GM12801 (cell line): ENCODE results near the gene CIT.

Source experiments
- TF ChIP-seq, protein P1 (sequence below): IDR thresholded peaks from one replicate; pipeline ENCODE4 v1.5.1; 2011; ENCODE audit warnings: control low read depth; ENCODE audit not compliant: insufficient read length; ENCODE audit errors: extremely low read depth

CIT gene, protein sequence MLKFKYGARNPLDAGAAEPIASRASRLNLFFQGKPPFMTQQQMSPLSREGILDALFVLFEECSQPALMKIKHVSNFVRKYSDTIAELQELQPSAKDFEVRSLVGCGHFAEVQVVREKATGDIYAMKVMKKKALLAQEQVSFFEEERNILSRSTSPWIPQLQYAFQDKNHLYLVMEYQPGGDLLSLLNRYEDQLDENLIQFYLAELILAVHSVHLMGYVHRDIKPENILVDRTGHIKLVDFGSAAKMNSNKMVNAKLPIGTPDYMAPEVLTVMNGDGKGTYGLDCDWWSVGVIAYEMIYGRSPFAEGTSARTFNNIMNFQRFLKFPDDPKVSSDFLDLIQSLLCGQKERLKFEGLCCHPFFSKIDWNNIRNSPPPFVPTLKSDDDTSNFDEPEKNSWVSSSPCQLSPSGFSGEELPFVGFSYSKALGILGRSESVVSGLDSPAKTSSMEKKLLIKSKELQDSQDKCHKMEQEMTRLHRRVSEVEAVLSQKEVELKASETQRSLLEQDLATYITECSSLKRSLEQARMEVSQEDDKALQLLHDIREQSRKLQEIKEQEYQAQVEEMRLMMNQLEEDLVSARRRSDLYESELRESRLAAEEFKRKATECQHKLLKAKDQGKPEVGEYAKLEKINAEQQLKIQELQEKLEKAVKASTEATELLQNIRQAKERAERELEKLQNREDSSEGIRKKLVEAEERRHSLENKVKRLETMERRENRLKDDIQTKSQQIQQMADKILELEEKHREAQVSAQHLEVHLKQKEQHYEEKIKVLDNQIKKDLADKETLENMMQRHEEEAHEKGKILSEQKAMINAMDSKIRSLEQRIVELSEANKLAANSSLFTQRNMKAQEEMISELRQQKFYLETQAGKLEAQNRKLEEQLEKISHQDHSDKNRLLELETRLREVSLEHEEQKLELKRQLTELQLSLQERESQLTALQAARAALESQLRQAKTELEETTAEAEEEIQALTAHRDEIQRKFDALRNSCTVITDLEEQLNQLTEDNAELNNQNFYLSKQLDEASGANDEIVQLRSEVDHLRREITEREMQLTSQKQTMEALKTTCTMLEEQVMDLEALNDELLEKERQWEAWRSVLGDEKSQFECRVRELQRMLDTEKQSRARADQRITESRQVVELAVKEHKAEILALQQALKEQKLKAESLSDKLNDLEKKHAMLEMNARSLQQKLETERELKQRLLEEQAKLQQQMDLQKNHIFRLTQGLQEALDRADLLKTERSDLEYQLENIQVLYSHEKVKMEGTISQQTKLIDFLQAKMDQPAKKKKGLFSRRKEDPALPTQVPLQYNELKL (N-terminal part only)

DNA sequence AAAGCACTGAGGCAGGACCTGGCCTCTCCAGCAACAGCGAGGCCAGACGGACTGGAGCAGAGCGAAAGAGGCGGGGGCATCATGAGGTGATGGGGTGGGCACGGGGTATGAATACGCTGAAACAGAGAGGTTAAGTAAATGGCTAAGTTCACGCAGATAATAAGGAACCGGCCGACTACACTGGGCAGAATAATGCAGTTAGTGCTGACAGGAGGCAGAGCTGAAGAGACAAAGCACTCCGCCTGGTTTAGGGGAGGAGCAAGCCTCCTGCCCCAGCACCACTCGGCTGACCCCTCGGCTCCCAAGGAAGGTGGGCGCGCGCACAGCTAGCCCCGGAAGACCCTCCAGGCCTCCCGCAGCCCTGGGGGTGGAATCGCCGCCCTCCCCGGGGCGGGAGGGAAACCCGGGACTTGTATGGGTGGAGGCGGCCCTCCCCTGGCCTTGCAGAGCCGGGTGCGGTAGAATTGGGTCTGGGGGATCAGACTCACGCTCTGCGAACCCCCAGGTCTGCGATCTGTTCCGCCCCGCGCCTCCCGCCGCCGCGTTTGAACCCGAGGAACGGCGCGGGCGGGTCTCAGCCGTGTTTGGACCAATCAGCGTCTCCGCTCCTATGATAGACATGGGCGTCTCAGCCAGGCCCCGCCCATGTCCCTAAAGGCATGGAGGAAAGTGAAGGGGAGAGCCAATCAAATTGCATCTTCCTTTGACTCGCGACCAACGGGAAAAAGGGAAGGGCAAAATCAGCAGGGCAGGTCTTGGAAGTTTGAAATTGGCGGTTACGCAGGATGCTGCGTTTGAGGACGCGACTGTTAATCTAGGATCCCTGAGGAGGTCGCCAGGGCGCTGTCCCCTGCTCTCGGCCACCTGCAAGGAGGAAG, at the start of gene CIT:
CIT (minus strand) TSS at position 560 of the 878 bp plus-strand sequence. CDS start 1,152 bp downstream, outside the sequence.
- TF ChIP-seq, protein P1, sequence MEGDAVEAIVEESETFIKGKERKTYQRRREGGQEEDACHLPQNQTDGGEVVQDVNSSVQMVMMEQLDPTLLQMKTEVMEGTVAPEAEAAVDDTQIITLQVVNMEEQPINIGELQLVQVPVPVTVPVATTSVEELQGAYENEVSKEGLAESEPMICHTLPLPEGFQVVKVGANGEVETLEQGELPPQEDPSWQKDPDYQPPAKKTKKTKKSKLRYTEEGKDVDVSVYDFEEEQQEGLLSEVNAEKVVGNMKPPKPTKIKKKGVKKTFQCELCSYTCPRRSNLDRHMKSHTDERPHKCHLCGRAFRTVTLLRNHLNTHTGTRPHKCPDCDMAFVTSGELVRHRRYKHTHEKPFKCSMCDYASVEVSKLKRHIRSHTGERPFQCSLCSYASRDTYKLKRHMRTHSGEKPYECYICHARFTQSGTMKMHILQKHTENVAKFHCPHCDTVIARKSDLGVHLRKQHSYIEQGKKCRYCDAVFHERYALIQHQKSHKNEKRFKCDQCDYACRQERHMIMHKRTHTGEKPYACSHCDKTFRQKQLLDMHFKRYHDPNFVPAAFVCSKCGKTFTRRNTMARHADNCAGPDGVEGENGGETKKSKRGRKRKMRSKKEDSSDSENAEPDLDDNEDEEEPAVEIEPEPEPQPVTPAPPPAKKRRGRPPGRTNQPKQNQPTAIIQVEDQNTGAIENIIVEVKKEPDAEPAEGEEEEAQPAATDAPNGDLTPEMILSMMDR, result no peak

DNA sequence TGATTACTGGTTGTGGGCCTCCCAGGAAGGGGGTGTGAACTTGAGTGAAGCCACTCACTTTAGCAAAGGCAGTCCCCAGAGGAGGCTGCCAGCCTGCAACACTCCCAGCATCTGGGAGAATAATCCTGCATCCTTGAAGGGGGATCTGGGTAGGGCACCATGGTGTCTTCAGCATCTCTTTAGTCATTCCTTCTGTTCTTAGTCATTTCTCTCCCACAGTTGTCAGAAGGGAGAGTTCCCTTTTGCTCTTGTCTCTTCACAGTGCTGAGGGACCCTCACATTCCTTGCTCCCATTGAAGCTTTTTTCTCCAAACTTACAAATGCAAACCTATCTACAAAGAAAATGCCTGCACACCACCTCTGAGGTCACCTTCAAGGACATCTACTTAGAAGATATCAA, 48.1 kb upstream of the CIT start:
- TF ChIP-seq, protein P1, result no peak

DNA sequence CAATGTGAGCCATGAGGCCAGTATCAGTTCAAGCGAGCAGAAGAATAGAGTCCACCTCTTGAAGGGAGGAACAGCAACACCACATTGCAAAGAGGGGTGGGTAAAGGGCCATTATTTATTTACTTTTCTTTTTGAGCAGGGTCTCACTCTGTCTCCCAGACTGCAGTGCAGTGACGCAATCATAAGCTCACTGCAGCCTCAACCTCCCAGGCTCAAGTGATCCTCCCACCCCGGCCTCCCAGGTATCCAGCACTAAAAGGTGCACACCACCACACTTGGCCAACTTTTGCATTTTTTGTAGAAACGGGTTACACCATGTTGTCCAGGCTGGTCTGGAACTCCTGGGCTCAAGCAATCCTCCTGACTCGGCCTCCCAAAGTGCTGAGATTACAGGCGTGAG, 42.9 kb upstream of the CIT start:
- TF ChIP-seq, protein P1, result no peak

DNA sequence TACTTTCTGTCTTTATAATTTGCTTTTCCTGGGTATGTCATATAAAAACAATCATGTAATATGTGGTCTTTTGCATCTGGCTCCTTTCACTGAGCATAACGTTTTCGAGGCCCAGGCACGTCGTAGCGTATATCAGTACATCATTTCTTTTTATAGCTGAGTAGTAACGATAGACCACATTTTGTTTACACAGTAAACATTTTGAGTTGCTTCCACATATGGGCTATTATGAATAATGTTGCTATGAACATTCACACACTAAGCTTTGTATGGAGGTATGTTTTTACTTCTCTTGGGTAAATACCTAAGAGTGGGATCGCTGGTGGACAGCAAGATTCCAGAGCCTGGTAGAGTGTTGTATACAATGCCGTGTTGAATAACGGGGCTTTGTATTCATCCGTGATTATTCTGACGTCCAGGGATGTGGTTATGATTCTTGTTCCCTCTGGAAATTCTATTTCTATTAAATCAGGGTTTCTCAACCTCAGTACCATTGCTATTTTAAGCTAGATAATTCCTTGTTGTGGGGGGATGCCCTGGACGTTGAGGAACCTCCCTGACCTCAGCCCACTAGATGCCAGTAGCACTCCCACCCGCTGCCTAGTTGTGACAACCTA, 38.9 kb upstream of the CIT start:
- TF ChIP-seq, protein P1, result no peak

DNA sequence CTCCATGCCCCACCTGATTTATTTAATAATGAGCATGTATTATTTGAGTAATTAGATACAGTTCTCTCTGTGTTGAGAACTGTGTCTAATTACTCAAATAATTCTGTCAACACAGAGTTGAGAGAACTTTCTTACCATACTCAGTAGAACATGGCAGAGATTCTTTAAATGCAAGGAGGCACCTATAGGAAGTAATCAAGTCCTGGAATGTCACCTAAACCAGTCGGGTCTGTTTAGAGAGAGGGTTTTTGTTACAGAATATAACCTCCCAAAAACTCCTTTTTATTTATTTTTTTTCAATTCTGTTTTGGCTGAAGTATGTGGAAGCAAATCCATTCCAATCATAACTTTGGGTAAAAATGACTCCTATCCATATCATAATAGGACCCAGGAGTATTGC, 37.5 kb upstream of the CIT start:
- TF ChIP-seq, protein P1, result no peak

DNA sequence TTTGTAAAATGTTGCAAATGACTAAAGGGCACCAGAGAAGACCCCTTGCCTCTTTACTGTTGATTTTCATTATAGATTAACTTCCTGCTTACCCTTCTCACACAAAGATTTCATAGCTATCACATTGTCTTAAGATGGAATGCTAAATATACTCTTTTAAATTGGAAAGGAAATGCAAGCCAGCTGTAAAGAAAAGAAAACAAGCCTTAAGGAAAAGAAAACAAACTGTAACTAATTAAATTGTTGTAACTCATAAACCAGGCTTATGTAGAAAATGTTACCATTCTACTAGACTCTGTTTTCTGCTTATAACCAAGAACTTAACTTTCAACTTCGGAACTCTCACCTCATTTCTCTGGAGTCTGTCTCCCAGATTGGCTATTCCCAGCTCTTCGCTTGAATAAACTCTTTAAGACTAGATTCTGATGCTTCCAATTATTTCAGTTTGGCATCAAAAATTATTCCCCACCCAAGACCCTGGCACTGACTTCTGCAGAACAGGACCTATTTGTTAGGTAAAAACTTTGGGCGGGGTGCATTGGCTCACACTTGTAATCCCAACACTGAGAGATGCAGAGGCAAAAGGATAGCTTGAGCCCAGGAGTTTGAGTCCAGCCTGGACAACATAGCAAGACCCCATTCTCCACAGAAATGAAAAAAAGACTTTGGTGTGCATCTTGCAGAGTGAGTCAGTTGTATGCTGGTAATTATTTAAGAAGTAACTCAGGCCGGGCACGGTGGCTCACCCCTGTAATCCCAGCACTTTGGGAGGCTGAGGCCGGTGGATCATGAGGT, 36.6 kb upstream of the CIT start:
- TF ChIP-seq, protein P1, result no peak
